Measurements from ENCODE around the gene TSPAN4.

DNA sequence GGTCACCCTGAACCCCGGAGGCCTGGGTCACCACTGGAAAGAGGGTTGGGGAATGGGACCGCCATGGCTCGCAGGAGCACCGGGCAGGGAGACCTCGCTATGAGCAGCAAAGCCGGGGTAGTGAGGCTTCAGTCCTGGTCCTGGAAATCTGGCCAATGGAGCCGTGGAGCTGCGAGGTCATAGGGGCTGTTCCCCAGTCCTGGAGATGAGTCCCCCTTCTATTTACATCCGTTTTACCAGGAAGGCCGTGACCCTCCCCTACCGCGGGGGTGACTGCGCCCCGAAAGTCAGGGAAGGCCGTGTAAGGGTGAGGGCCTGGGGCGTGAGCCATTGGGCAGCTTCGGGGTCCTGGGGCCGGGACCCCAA, 38.1 kb upstream of the TSPAN4 start:
- TF ChIP-seq, protein P1, sequence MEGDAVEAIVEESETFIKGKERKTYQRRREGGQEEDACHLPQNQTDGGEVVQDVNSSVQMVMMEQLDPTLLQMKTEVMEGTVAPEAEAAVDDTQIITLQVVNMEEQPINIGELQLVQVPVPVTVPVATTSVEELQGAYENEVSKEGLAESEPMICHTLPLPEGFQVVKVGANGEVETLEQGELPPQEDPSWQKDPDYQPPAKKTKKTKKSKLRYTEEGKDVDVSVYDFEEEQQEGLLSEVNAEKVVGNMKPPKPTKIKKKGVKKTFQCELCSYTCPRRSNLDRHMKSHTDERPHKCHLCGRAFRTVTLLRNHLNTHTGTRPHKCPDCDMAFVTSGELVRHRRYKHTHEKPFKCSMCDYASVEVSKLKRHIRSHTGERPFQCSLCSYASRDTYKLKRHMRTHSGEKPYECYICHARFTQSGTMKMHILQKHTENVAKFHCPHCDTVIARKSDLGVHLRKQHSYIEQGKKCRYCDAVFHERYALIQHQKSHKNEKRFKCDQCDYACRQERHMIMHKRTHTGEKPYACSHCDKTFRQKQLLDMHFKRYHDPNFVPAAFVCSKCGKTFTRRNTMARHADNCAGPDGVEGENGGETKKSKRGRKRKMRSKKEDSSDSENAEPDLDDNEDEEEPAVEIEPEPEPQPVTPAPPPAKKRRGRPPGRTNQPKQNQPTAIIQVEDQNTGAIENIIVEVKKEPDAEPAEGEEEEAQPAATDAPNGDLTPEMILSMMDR (IDR thresholded peaks at IDR 0.05): no peak
- no peak for TF ChIP-seq EZH2 (IDR thresholded peaks at IDR 0.05; ENCODE audit: borderline replicate concordance, insufficient read depth, low read depth, low read length, poor library complexity, severe bottlenecking)
